Measurements from ENCODE around the gene MYO5B. TPM values are rescaled to one million over a fixed set of nuclear protein-coding genes. Genes with fewer than 3 reads are reported as not detected.

MYO5B gene
- total and polyA plus RNA-seq, 2 of the 4 experiments (the other 2 are of a cell fraction): 0.24 to 0.54 TPM

DNA sequence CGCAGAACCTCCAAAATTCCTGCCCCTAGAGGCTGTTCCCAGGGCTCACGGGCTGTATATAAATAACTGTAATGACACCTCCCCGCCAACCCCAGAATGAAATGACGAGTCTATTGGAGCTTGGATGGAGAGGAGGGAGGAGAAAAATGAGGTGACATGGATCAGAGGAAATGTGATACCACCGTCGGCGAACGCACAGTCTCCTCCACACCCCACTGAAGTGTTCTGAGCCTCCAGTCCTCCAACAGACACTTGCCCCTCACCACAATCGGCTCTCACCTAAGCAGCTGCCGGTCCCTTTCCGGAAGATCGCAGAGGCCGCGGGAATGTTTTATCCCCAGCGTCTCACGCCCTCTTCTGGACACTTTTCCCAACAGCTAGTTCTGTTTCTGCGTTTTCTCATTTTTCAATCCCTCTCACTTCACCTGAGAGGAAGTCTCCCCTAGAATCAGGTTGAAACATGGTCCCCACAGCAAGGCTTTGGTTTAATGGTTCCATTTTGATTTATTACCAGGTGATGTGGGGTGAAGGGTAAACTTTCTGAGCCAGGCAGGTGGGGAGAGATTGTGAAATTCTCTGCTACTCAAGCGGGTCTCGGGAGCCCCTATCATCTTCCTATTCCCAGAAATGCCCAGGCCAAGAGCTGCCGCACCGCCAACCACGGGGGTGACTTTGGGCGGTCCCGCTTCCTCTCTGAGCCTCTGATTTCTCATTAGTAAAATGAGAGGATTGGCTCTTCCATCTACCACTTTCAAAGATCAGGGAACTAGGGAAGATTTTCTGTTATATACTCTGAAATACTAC, 9.1 kb upstream of the MYO5B start:
- BruUV-seq (replicated peaks): no TSS peak
- ATAC-seq (ENCODE audit: low read depth) (peak; percentile 53; the same call in 1 of the 2 replicates), DNase-seq (peak; percentile 9)
- in situ Hi-C loops (cut with MboI; ENCODE audit: low sequenced_read_pairs) (no loop called here), intact Hi-C loops (cut with micrococcal nuclease) (loop anchor here (5.0 to 10.0 kb wide), 4 partner anchors 153 to 697 kb away; no protein-coding TSS in a partner anchor), dilution Hi-C loops (cut with HindIII; ENCODE audit: low sequenced_read_pairs, unreplicated experiment) (no loop called here)
- CTCF ChIA-PET: interaction anchor here (1.0 to 1.1 kb wide), 3 partner anchors 14 to 693 kb away, joined by 3 read pairs; no protein-coding TSS in a partner anchor
- Histone ChIP-seq H3K9me3 (ENCODE audit: control insufficient read depth, insufficient read depth, low read length) (no peaks in the 10 kb centered on the region), H3K9ac (ENCODE audit: low read depth, low read length) (no peak overlapping the region), H3K27ac (ENCODE audit: insufficient read depth, low read length) (no peak overlapping the region), H2AK5ac (ENCODE audit: low read depth, low read length) (no peak overlapping the region), H3K4ac (ENCODE audit: low read depth, low read length) (no peak overlapping the region), H2AFZ (replicated peaks; ENCODE audit: low read length, poor library complexity) (peak overlapping the region; percentile 80), H3K14ac (replicated peaks; ENCODE audit: low read depth, low read length) (no peak overlapping the region), H2BK120ac (ENCODE audit: low read depth, low read length) (no peak overlapping the region), H3K4me2 (ENCODE audit: low read depth, low read length) (peak overlapping the region; percentile 86), H2AK9ac (replicated peaks; ENCODE audit: low read depth, low read length, poor library complexity) (no peak overlapping the region), H3K18ac (ENCODE audit: low read depth, low read length) (no peak overlapping the region), H3K36me3 (ENCODE audit: control insufficient read depth, insufficient read depth, low read length) (no peaks in the 10 kb centered on the region), H2BK15ac (ENCODE audit: low read depth, low read length) (no peak overlapping the region), H3K56ac (ENCODE audit: extremely low read depth, insufficient read depth, low read length) (no peak overlapping the region), H3K23ac (ENCODE audit: low read depth, low read length) (no peak overlapping the region), H4K5ac (ENCODE audit: low read depth, low read length) (no peak overlapping the region), H3K4me1 (ENCODE audit: control insufficient read depth, insufficient read depth, low read length) (no peaks in the 10 kb centered on the region; the same call in 1 of the 2 replicates), H4K8ac (ENCODE audit: low read depth in 2 of 2, low read length in 2 of 2) (no peak overlapping the region), H3K4me3 (ENCODE audit: insufficient read depth, low read depth, low read length) (no peak overlapping the region; the same call in 1 of the 2 replicates), H3K79me1 (ENCODE audit: low read depth in 1 of 2, low read length in 2 of 2) (no peaks in the 10 kb centered on the region), H3K27me3 (ENCODE audit: control insufficient read depth, insufficient read depth, low read length) (peaks cover 9% of the 10 kb centered on the region), H4K20me1 (ENCODE audit: insufficient read depth, low read length) (no peaks in the 10 kb centered on the region), H3K9me1 (ENCODE audit: insufficient read depth, low read length) (no peaks in the 10 kb centered on the region), H2BK5ac (ENCODE audit: low read depth, low read length, poor library complexity, severe bottlenecking) (no peak overlapping the region), H2BK20ac (ENCODE audit: low read depth, low read length) (no peak overlapping the region), H4K91ac (ENCODE audit: insufficient read depth, low read depth, low read length) (no peak overlapping the region)
- POLR2A ChIA-PET (ENCODE audit: unreplicated experiment): no interaction called here
- TF ChIP-seq RAD21 (IDR thresholded peaks at IDR 0.05; ENCODE audit: low read length): peak; percentile 53
- TF ChIP-seq SMC3 (IDR thresholded peaks at IDR 0.05; ENCODE audit: low read depth, low read length): peak; percentile 27
- TF ChIP-seq FOS (IDR thresholded peaks at IDR 0.05; ENCODE audit: low read depth, low read length): no peak
- no peak for TF ChIP-seq RCOR1 (IDR thresholded peaks at IDR 0.05; ENCODE audit: insufficient replicate concordance, low read length)
- TF ChIP-seq MAZ (IDR thresholded peaks at IDR 0.05; ENCODE audit: borderline replicate concordance, low read depth, low read length): no peak
- TF ChIP-seq, protein P1, sequence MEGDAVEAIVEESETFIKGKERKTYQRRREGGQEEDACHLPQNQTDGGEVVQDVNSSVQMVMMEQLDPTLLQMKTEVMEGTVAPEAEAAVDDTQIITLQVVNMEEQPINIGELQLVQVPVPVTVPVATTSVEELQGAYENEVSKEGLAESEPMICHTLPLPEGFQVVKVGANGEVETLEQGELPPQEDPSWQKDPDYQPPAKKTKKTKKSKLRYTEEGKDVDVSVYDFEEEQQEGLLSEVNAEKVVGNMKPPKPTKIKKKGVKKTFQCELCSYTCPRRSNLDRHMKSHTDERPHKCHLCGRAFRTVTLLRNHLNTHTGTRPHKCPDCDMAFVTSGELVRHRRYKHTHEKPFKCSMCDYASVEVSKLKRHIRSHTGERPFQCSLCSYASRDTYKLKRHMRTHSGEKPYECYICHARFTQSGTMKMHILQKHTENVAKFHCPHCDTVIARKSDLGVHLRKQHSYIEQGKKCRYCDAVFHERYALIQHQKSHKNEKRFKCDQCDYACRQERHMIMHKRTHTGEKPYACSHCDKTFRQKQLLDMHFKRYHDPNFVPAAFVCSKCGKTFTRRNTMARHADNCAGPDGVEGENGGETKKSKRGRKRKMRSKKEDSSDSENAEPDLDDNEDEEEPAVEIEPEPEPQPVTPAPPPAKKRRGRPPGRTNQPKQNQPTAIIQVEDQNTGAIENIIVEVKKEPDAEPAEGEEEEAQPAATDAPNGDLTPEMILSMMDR (conservative IDR thresholded peaks at IDR 0.05; ENCODE audit: low read depth, low read length): peak; percentile 52
- WGBS, 2 experiments (ENCODE audit: extremely low coverage in 2 of 2, insufficient read length in 1 of 2): no CpG with 5 or more reads among the region's 24 CpGs

All from IMR-90 (cell line).